ENCODE data around the gene ATP1A4. TPM values are rescaled to one million over a fixed set of nuclear protein-coding genes. Genes with fewer than 3 reads are reported as not detected.
A peak's percentile ranks its signal among the peaks of the same experiment; 100 is the strongest.

The ATP1A4 gene
- total and polyA plus RNA-seq, 9 of the 15 experiments (the other 6 are each of a cell fraction or from before 2014, with no cell fraction given): 0.07 TPM; not detected in 8

DNA sequence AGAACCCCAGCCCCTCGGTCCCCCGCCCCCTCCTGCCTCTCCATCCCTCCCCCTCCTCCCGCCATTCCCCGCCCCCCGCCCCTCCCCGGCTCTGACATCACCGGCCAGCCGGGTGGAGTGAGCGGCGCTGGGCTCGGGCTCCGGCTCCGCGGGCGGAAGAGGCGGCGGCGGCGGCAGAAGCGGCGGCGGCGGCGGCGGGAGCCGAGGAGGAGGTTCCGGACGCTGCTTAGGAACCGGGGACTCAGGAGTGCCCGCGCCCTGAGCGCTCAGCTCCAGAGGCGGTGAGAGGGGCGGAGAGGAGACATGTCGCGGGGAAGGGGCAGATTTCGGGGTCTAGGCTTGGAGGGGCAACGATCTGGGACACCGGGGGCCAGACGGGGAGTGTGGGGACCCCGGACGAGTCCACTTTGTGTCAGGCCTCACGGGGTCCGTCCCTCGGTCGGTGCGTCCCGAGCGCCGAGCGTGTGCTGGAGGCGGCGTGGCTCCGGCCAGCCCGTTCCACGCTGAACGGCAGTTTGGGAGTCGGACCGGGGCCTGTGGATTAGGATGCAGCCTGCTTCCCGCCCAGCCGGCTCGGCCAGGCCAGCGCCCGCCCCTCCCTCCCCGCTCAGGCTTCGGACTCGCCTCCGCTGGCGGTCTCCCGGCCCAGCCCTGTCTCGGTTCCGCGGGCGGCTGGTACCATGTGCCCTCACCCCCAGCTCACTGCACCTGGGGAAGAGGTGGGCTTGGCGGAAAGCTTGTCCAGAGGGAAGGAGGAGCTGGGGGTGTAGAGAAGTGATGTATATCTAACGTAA lies 54.0 kb downstream of the ATP1A4 start, which contains the start of gene PEA15 (continued):
- TF ChIP-seq, protein P1, sequence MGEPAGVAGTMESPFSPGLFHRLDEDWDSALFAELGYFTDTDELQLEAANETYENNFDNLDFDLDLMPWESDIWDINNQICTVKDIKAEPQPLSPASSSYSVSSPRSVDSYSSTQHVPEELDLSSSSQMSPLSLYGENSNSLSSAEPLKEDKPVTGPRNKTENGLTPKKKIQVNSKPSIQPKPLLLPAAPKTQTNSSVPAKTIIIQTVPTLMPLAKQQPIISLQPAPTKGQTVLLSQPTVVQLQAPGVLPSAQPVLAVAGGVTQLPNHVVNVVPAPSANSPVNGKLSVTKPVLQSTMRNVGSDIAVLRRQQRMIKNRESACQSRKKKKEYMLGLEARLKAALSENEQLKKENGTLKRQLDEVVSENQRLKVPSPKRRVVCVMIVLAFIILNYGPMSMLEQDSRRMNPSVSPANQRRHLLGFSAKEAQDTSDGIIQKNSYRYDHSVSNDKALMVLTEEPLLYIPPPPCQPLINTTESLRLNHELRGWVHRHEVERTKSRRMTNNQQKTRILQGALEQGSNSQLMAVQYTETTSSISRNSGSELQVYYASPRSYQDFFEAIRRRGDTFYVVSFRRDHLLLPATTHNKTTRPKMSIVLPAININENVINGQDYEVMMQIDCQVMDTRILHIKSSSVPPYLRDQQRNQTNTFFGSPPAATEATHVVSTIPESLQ (CRISPR knock-in tag; IDR thresholded peaks at IDR 0.05): peak; percentile 71; the same call in 1 of the 2 replicates
- TF ChIP-seq POLR2G (IDR thresholded peaks at IDR 0.05; ENCODE audit: low read depth, low read length) (peak; percentile 83), GTF2F1 (IDR thresholded peaks at IDR 0.05; ENCODE audit: low read depth, low read length) (no peak), E2F3 (CRISPR knock-in tag; IDR thresholded peaks at IDR 0.05) (peak; percentile 61; the same call in 1 of the 2 replicates), KAT2B (IDR thresholded peaks at IDR 0.05; ENCODE audit: low read depth, low read length) (no peak), ZNF431 (CRISPR knock-in tag; IDR thresholded peaks at IDR 0.05) (0 out of 2 replicates have a peak, but pooled peaks have one; percentile 23), DMBX1 (CRISPR knock-in tag; IDR thresholded peaks at IDR 0.05; ENCODE audit: borderline replicate concordance) (no peak), EWSR1 (IDR thresholded peaks at IDR 0.05; ENCODE audit: borderline replicate concordance, low read depth, partially characterized antibody) (no peak), FOS (IDR thresholded peaks at IDR 0.05; ENCODE audit: extremely low read depth, insufficient read length) (no peak), ZNF217 (CRISPR knock-in tag; IDR thresholded peaks at IDR 0.05) (no peak), PCBP1 (IDR thresholded peaks at IDR 0.05; ENCODE audit: low read depth, low read length, poor library complexity, severe bottlenecking) (no peak), BCL6 (CRISPR knock-in tag; IDR thresholded peaks at IDR 0.05) (no peak)
- TF ChIP-seq, protein P2, sequence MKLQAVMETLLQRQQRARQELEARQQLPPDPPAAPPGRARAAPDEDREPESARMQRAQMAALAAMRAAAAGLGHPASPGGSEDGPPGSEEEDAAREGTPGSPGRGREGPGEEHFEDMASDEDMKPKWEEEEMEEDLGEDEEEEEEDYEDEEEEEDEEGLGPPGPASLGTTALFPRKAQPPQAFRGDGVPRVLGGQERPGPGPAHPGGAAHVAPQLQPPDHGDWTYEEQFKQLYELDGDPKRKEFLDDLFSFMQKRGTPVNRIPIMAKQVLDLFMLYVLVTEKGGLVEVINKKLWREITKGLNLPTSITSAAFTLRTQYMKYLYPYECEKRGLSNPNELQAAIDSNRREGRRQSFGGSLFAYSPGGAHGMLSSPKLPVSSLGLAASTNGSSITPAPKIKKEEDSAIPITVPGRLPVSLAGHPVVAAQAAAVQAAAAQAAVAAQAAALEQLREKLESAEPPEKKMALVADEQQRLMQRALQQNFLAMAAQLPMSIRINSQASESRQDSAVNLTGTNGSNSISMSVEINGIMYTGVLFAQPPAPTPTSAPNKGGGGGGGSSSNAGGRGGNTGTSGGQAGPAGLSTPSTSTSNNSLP (IDR thresholded peaks at IDR 0.05; ENCODE audit: borderline replicate concordance, low read depth, low read length): no peak
- TF ChIP-seq, protein P3, sequence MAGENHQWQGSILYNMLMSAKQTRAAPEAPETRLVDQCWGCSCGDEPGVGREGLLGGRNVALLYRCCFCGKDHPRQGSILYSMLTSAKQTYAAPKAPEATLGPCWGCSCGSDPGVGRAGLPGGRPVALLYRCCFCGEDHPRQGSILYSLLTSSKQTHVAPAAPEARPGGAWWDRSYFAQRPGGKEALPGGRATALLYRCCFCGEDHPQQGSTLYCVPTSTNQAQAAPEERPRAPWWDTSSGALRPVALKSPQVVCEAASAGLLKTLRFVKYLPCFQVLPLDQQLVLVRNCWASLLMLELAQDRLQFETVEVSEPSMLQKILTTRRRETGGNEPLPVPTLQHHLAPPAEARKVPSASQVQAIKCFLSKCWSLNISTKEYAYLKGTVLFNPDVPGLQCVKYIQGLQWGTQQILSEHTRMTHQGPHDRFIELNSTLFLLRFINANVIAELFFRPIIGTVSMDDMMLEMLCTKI (IDR thresholded peaks at IDR 0.05; ENCODE audit: partially characterized antibody): no peak
- TF ChIP-seq, protein P4, sequence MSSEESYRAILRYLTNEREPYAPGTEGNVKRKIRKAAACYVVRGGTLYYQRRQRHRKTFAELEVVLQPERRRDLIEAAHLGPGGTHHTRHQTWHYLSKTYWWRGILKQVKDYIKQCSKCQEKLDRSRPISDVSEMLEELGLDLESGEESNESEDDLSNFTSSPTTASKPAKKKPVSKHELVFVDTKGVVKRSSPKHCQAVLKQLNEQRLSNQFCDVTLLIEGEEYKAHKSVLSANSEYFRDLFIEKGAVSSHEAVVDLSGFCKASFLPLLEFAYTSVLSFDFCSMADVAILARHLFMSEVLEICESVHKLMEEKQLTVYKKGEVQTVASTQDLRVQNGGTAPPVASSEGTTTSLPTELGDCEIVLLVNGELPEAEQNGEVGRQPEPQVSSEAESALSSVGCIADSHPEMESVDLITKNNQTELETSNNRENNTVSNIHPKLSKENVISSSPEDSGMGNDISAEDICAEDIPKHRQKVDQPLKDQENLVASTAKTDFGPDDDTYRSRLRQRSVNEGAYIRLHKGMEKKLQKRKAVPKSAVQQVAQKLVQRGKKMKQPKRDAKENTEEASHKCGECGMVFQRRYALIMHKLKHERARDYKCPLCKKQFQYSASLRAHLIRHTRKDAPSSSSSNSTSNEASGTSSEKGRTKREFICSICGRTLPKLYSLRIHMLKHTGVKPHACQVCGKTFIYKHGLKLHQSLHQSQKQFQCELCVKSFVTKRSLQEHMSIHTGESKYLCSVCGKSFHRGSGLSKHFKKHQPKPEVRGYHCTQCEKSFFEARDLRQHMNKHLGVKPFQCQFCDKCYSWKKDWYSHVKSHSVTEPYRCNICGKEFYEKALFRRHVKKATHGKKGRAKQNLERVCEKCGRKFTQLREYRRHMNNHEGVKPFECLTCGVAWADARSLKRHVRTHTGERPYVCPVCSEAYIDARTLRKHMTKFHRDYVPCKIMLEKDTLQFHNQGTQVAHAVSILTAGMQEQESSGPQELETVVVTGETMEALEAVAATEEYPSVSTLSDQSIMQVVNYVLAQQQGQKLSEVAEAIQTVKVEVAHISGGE (CRISPR knock-in tag; IDR thresholded peaks at IDR 0.05): peak in 1 of 3 experiments; percentile 74; a peak in 2 of 6 replicates
- TF ChIP-seq, protein P5, sequence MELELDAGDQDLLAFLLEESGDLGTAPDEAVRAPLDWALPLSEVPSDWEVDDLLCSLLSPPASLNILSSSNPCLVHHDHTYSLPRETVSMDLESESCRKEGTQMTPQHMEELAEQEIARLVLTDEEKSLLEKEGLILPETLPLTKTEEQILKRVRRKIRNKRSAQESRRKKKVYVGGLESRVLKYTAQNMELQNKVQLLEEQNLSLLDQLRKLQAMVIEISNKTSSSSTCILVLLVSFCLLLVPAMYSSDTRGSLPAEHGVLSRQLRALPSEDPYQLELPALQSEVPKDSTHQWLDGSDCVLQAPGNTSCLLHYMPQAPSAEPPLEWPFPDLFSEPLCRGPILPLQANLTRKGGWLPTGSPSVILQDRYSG (tag; conservative IDR thresholded peaks at IDR 0.05; ENCODE audit: low read depth): no peak

All from K562 (cell line).